H7 (cell line): Measurements from ENCODE around the gene TCERG1. TPM values are rescaled to one million over a fixed set of nuclear protein-coding genes. Genes with fewer than 3 reads are reported as not detected.

Source experiments
- DNase-seq: peaks from one replicate; pipeline ENCODE4 v3.0.0; 2012
- H3K27me3 ChIP-seq: 2 replicates; pipeline ENCODE4 v1.6.0; 2011; ENCODE audit warnings: mild to moderate bottlenecking, low read length; ENCODE audit not compliant: control insufficient read depth, insufficient read depth
- H3K36me3 ChIP-seq: replicated peaks from 2 replicates; pipeline ENCODE4 v1.5.1; 2011; ENCODE audit warnings: low read length; ENCODE audit not compliant: control insufficient read depth, insufficient read depth
- H3K4me3 ChIP-seq: 2 replicates; pipeline ENCODE4 v1.5.1; 2011; ENCODE audit warnings: low read depth, mild to moderate bottlenecking, control low read depth, low read length, moderate library complexity; ENCODE audit not compliant: insufficient read depth
- total RNA-seq: library from RNA; depleted of rRNA; stranded (reverse); fragments of >200 nt; shearing (Covaris generic); gene quantifications from 2 replicates; pipeline ENCODE4 v1.2.3, GENCODE V29; 2014

TCERG1 gene
- total RNA-seq, 1 experiment from 2014 or later: 97.1 TPM

- no peak for DNase-seq
- Histone ChIP-seq H3K27me3 (no peaks in the 10 kb centered on the region), H3K36me3 (peaks cover 22% of the 10 kb centered on the region), H3K4me3 (no peak overlapping the region)
Measured at GRCh38 chr5:146475190-146475780, 28.2 kb downstream of the TCERG1 start.

- Histone ChIP-seq H3K27me3 (no peaks in the 10 kb centered on the region), H3K36me3 (peaks cover 19% of the 10 kb centered on the region)
- no peak for DNase-seq
Measured at GRCh38 chr5:146475906-146476305, 28.8 kb downstream of the TCERG1 start.

GRCh38 chr5:146482775-146483174 is 35.6 kb downstream of the TCERG1 start:
- H3K36me3 ChIP-seq: peaks cover 17% of the 10 kb centered on the region
- H3K4me3 ChIP-seq: no peak overlapping the region
- H3K27me3 ChIP-seq: no peaks in the 10 kb centered on the region
- DNase-seq: no peak

More at GRCh38 chr5:146475906-146476305, 28.8 kb downstream of the TCERG1 start:
- H3K4me3 ChIP-seq: no peak overlapping the region

- H3K36me3 ChIP-seq: peaks cover 16% of the 10 kb centered on the region
- H3K27me3 ChIP-seq: no peaks in the 10 kb centered on the region
- no peak overlapping the region for H3K4me3 ChIP-seq
- no peak for DNase-seq
Measured at GRCh38 chr5:146484714-146485391, 37.7 kb downstream of the TCERG1 start.

- no peak for DNase-seq
- Histone ChIP-seq H3K36me3 (peaks cover 2% of the 10 kb centered on the region), H3K4me3 (no peak overlapping the region), H3K27me3 (no peaks in the 10 kb centered on the region)
Measured at GRCh38 chr5:146490089-146490843, 43.1 kb downstream of the TCERG1 start.

GRCh38 chr5:146494656-146495055 is 47.5 kb downstream of the TCERG1 start:
- no peak for DNase-seq
- Histone ChIP-seq H3K4me3 (no peak overlapping the region), H3K36me3 (no peaks in the 10 kb centered on the region; the same call in 1 of the 2 replicates), H3K27me3 (no peaks in the 10 kb centered on the region)

- DNase-seq: no peak
- Histone ChIP-seq H3K27me3 (no peaks in the 10 kb centered on the region), H3K4me3 (no peak overlapping the region), H3K36me3 (peaks cover 3% of the 10 kb centered on the region)
Measured at GRCh38 chr5:146499680-146500079, 52.5 kb downstream of the TCERG1 start.

- peaks cover 22% of the 10 kb centered on the region for H3K36me3 ChIP-seq
Measured at GRCh38 chr5:146507428-146507827, 60.3 kb downstream of the TCERG1 start.

GRCh38 chr5:146510559-146511125 is 63.5 kb downstream of the TCERG1 start:
- no peak for DNase-seq
- Histone ChIP-seq H3K4me3 (no peak overlapping the region), H3K36me3 (peaks cover 15% of the 10 kb centered on the region), H3K27me3 (no peaks in the 10 kb centered on the region)

More at GRCh38 chr5:146507428-146507827, 60.3 kb downstream of the TCERG1 start:
- Histone ChIP-seq H3K27me3 (no peaks in the 10 kb centered on the region), H3K4me3 (no peak overlapping the region)
- no peak for DNase-seq

- Histone ChIP-seq H3K4me3 (no peak overlapping the region), H3K36me3 (peaks cover 11% of the 10 kb centered on the region), H3K27me3 (no peaks in the 10 kb centered on the region)
- DNase-seq: no peak
Measured at GRCh38 chr5:146513462-146513861, 66.3 kb downstream of the TCERG1 start.

- no peak overlapping the region for H3K4me3 ChIP-seq
Measured at GRCh38 chr5:146514575-146514974, 67.4 kb downstream of the TCERG1 start.

GRCh38 chr5:146515473-146516150 is 68.5 kb downstream of the TCERG1 start:
- no peak for DNase-seq
- H3K27me3 ChIP-seq: no peaks in the 10 kb centered on the region
- H3K4me3 ChIP-seq: no peak overlapping the region
- peaks cover 4% of the 10 kb centered on the region for H3K36me3 ChIP-seq

More at GRCh38 chr5:146514575-146514974, 67.4 kb downstream of the TCERG1 start:
- H3K27me3 ChIP-seq: no peaks in the 10 kb centered on the region
- H3K36me3 ChIP-seq: peaks cover 9% of the 10 kb centered on the region
- no peak for DNase-seq

- Histone ChIP-seq H3K27me3 (no peaks in the 10 kb centered on the region), H3K36me3 (no peaks in the 10 kb centered on the region), H3K4me3 (no peak within 1 kb of the TSS)
- no peak for DNase-seq
Measured at GRCh38 chr5:146516151-146516475, 69.0 kb downstream of the TCERG1 start, which contains the start of gene GPR151. GPR151 (minus strand) TSS chr5:146516190; CDS start chr5:146516113, 77 bp downstream.

- no peak for DNase-seq
- no peak overlapping the region for H3K4me3 ChIP-seq
- H3K27me3 ChIP-seq: no peaks in the 10 kb centered on the region
- H3K36me3 ChIP-seq: no peaks in the 10 kb centered on the region
Measured at GRCh38 chr5:146519554-146519953, 72.4 kb downstream of the TCERG1 start.
